Activated CD4-positive, alpha-beta T cell treated with anti-CD3 and anti-CD28 coated beads for 36 hours (primary cell): ENCODE results near the gene TRPV2. TPM values are rescaled to one million over a fixed set of nuclear protein-coding genes. Genes with fewer than 3 reads are reported as not detected.

Experiments
- ATAC-seq: fragments of 200-7000 bp; cut with Tn5 transposase; one replicate; pipeline ENCODE4 v1.10.0; 2021; ENCODE audit warnings: mild to moderate bottlenecking, moderate library complexity
- CTCF ChIA-PET: fragments of 350-600 bp; sonication (Branson Sonifier 250); formaldehyde crosslinking; loops from one replicate; lab custom pipeline; 2021; ENCODE audit warnings: antibody characterized with exemption; lab: Charles Lee
- POLR2A ChIA-PET: fragments of 350-600 bp; sonication (Branson Sonifier 250); formaldehyde crosslinking; loops from one replicate; lab custom pipeline; 2021; ENCODE audit warnings: antibody characterized with exemption, inconsistent platforms; lab: Charles Lee
- DNase-seq: peaks from one replicate; pipeline ENCODE4 v3.0.0-alpha.2; 2020
- H3K27ac Mint-ChIP-seq: one replicate; pipeline ENCODE4 v1.8.0; 2021; ENCODE audit warnings: mixed read lengths
- H3K27me3 Mint-ChIP-seq: one replicate; pipeline ENCODE4 v1.8.0; 2021; ENCODE audit warnings: mixed read lengths
- H3K36me3 Mint-ChIP-seq: one replicate; pipeline ENCODE4 v1.8.0; 2021; ENCODE audit warnings: low read depth, mixed read lengths
- H3K4me1 Mint-ChIP-seq: one replicate; pipeline ENCODE4 v1.8.0; 2021; ENCODE audit warnings: mixed read lengths
- H3K4me3 Mint-ChIP-seq: one replicate; pipeline ENCODE4 v1.8.0; 2021; ENCODE audit warnings: mild to moderate bottlenecking, moderate library complexity, mixed read lengths
- H3K9me3 Mint-ChIP-seq: one replicate; pipeline ENCODE4 v1.8.0; 2021; ENCODE audit warnings: low read depth, mixed read lengths
- intact Hi-C, 2 experiments: fragments of 100-400 bp; cut with DNase I in 1 of 2; cut with micrococcal nuclease in 1 of 2; formaldehyde crosslinking; loops; one replicate each; pipeline versions ENCODE4 v1.14.2 to v1.15.1; 2022 to 2024; cut with DNase I, micrococcal nuclease
- total RNA-seq, 2 experiments: library from RNA; stranded (reverse); gene quantifications; one replicate each; pipeline ENCODE4 v1.2.3, GENCODE V29; 2021

Gene TRPV2, protein sequence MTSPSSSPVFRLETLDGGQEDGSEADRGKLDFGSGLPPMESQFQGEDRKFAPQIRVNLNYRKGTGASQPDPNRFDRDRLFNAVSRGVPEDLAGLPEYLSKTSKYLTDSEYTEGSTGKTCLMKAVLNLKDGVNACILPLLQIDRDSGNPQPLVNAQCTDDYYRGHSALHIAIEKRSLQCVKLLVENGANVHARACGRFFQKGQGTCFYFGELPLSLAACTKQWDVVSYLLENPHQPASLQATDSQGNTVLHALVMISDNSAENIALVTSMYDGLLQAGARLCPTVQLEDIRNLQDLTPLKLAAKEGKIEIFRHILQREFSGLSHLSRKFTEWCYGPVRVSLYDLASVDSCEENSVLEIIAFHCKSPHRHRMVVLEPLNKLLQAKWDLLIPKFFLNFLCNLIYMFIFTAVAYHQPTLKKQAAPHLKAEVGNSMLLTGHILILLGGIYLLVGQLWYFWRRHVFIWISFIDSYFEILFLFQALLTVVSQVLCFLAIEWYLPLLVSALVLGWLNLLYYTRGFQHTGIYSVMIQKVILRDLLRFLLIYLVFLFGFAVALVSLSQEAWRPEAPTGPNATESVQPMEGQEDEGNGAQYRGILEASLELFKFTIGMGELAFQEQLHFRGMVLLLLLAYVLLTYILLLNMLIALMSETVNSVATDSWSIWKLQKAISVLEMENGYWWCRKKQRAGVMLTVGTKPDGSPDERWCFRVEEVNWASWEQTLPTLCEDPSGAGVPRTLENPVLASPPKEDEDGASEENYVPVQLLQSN
- total RNA-seq, result 10 to 100 TPM; 24.3 to 35.6 TPM

DNA sequence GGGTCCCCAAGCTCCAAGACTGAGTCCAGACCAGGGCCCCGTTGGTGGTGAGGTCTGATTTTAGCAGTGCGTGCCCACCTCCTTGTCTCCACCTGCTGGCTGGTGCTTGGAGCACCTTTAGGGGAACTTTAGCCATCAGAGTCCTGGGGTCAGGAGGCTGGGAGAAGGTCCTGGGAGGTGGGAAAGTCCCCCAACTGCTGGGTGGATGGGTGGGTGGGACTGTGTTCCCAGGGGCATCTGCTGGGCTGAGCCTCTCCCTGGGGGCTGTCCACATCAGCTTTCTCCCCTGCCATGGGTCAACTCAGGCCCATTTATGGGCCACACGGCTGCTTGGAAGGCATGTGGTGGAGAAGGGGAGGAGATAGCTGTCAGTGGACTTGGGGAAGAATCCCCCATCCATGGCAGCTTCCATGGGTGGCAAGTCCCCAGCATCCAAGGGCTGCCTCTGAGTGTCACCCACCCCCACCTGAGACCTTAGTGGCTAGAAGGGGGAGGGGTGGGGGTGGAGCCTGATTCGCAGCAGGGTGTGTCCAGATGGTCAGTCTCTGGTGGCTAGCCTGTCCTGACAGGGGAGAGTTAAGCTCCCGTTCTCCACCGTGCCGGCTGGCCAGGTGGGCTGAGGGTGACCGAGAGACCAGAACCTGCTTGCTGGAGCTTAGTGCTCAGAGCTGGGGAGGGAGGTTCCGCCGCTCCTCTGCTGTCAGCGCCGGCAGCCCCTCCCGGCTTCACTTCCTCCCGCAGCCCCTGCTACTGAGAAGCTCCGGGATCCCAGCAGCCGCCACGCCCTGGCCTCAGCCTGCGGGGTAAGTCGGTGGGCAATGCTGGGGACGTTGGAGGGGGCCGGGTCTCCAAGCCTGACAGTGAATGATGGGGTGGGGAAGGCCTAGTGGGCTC lies at the start of gene TRPV2:
Gene TRPV2, plus strand, starts transcription at position 541 of the 894 bp plus-strand sequence. CDS start 2,098 bp downstream, outside the sequence.
- H3K4me3 Mint-ChIP-seq, result peak within 1 kb of the TSS; percentile 100
- ChIA-PET CTCF (interaction anchor here (0.6 to 3.4 kb wide), 14 partner anchors 12 to 106 kb away, joined by 3 to 29 read pairs (median 4); no protein-coding TSS in a partner anchor), POLR2A (interaction anchor here (0.5 to 2.5 kb wide), 5 partner anchors 18 to 52 kb away, joined by 3 to 29 read pairs (median 9); partner anchors contain the start of gene UBB)
- H3K4me1 Mint-ChIP-seq, result peaks cover 46% of the 10 kb centered on the region
- H3K36me3 Mint-ChIP-seq, result peaks cover 28% of the 10 kb centered on the region
- DNase-seq (peak; percentile 72), ATAC-seq (peak; percentile 15)
- intact Hi-C loops, result loop anchor here (1.0 to 10.0 kb wide), 5 partner anchors 29 to 1547 kb away; partner anchors contain the start of gene ADORA2B (in 1 of the 2)
- no peaks in the 10 kb centered on the region for H3K27me3 Mint-ChIP-seq
- H3K27ac Mint-ChIP-seq, result peak within 1 kb of the TSS; percentile 99
- H3K9me3 Mint-ChIP-seq, result no peaks in the 10 kb centered on the region

DNA sequence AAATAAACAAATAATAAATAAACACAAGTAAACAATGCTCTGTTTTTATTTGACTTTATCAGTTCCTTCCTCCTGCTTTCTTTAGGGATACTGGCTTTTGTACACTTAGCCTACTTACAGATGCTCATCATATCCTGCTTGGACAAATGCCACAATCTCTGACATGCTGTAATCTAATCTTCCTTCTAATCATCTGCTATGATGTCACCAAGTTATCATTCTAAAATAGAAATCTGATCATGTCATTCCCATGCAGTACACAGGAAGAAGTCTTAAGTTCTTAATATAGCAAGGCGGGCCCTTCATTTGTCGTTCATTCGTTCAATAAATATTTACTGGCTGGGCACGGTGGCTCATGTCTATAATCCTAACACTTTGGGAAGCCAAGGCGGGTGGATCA lies 43.6 kb upstream of the TRPV2 start:
- no peaks in the 10 kb centered on the region for H3K27me3 Mint-ChIP-seq
- no peak overlapping the region for H3K4me3 Mint-ChIP-seq
- no peaks in the 10 kb centered on the region for H3K36me3 Mint-ChIP-seq
- ChIA-PET CTCF (interaction anchor here (4.2 kb wide), 1 partner anchor 8 kb away, joined by 24 read pairs; no protein-coding TSS in a partner anchor), POLR2A (no interaction called here)
- no peaks in the 10 kb centered on the region for H3K9me3 Mint-ChIP-seq
- ATAC-seq (no peak), DNase-seq (no peak)
- no peaks in the 10 kb centered on the region for H3K4me1 Mint-ChIP-seq
- intact Hi-C loops, result no loop called here
- H3K27ac Mint-ChIP-seq, result no peak overlapping the region

DNA sequence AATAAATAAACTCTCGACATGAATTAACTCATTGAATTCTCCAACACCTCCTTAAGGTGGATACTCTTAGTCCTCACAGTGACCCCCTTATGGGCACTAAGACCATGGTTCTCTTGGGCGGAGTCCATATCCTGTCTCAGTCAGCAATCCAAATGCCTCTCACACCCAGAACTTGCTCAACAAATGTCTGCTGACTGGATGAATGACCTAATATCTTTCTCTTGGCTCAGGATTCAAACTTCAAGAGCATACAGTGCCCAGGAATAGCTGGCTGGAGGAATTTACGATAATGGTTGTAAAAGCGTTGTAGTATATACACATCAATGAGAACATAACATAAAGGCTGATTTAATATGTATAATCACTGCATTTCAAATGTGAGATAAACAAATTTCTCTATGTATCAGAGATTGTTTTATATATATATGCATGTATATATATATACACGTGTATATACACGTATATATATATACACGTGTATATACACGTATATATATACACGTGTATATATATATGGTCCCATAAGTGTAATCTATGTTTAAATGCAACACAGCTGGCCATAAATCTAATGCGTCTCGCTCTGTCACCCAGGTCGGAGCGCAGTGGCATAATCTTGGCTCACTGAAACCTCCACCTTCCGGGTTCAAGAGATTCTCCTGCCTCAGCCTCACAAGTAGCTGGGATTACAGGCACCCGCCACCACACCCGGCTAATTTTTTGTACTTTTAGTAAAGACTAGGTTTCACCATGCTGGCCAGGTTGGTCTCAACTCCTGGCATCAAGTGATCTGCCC lies 41.0 kb upstream of the TRPV2 start:
- H3K9me3 Mint-ChIP-seq, result no peaks in the 10 kb centered on the region
- DNase-seq (no peak), ATAC-seq (no peak)
- ChIA-PET CTCF (interaction anchor here (0.7 to 4.2 kb wide), 3 partner anchors 10 to 210 kb away, joined by 3 to 24 read pairs (median 4); no protein-coding TSS in a partner anchor), POLR2A (interaction anchor here (0.6 kb wide), 1 partner anchor 8 kb away, joined by 3 read pairs; no protein-coding TSS in a partner anchor)
- no peaks in the 10 kb centered on the region for H3K4me1 Mint-ChIP-seq
- no peaks in the 10 kb centered on the region for H3K36me3 Mint-ChIP-seq
- H3K27me3 Mint-ChIP-seq, result no peaks in the 10 kb centered on the region
- no peak overlapping the region for H3K4me3 Mint-ChIP-seq
- intact Hi-C loops, result no loop called here
- no peak overlapping the region for H3K27ac Mint-ChIP-seq

DNA sequence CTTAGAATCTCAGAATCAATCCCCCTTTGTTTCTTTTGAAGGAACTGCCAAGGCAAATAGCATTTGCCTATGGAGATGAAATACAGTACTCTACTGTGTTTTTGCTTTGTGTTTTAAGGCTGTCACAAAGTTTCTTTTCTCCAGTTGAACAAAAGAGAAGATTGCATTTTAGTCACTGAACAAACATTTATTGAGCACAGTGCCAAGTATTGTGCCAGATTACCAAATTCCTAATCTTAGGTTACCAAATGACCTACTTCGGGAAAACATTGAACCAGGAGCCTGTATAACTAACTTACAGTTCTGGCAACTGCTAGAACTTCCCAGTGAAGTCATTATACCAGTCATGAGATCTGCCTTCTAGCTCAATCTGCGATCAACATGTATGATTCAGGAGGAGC lies 37.4 kb upstream of the TRPV2 start:
- intact Hi-C loops, result no loop called here
- no peak overlapping the region for H3K4me3 Mint-ChIP-seq
- H3K36me3 Mint-ChIP-seq, result peaks cover 18% of the 10 kb centered on the region
- DNase-seq (no peak), ATAC-seq (no peak)
- ChIA-PET CTCF (interaction anchor here (0.7 to 2.3 kb wide), 4 partner anchors 8 to 36 kb away, joined by 3 to 26 read pairs (median 5); partner anchors contain the start of gene CENPV), POLR2A (no interaction called here)
- no peaks in the 10 kb centered on the region for H3K27me3 Mint-ChIP-seq
- H3K9me3 Mint-ChIP-seq, result no peaks in the 10 kb centered on the region
- no peak overlapping the region for H3K27ac Mint-ChIP-seq
- H3K4me1 Mint-ChIP-seq, result peaks cover 17% of the 10 kb centered on the region

DNA sequence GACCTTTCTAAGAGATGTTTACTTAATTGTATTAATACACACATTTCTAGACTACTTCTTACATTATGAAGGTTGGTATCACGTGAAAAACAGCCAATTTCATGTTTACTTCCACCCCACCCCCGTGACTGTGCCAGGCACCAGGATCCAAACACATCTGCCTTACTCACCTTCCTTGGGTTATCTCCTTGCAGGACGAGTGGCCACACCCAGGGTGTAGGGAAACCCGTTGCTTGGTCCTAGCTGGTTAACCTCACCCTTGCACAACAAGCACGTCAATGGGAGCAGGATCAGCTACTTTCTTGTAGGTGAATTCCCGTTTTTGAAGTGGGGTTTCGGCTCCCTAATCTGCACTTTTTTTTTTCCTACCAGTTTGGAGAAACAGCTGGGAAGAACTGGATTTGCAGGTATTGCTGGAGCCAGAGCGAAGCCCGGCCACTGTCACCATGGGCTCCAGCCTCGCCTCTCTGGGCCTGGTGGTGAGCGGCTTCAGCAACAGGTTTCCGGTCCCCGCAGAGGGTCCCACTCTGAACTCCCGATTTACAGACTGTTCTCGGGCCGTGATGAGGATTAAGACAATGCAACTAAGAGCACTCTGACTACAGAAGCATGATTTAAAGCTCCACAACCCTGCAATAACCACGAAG lies 36.6 kb upstream of the TRPV2 start:
- CTCF ChIA-PET, result interaction anchor here (0.6 to 2.3 kb wide), 5 partner anchors 12 to 40 kb away, joined by 3 to 26 read pairs (median 3); partner anchors contain the start of gene CENPV
- H3K4me3 Mint-ChIP-seq, result no peak overlapping the region
- intact Hi-C loops, result no loop called here

DNA sequence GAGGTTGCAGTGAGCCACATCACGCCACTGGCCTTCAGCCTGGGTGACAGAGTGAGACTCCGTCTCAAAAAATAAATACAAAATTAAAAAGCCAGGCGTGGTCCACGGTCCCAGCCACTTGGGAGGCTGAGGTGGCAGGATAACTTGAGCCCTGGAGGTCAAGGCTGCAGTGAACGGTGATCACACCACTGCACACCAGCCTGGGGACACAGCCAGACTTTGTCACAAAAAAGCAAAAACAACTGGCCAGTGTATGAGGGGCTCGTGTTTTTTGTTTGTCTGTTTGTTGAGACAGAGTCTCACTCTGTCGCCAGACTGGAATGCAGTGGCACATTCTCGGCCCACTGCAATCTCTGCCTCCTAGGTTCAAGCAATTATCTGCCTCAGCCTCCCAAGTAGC lies 35.7 kb upstream of the TRPV2 start:
- Mint-ChIP-seq H3K27me3 (no peaks in the 10 kb centered on the region), H3K36me3 (peaks cover 33% of the 10 kb centered on the region), H3K4me1 (peaks cover 34% of the 10 kb centered on the region), H3K9me3 (no peaks in the 10 kb centered on the region), H3K27ac (no peak overlapping the region), H3K4me3 (peak overlapping the region; percentile 90)
- intact Hi-C loops, result loop anchor here (1.0 to 10.0 kb wide), 8 partner anchors 26 to 923 kb away; partner anchors contain the start of genes CENPV (in 1 of the 2), NT5M (in 1 of the 2), ZNF287 (in 1 of the 2) and ZNF624 (in 1 of the 2)
- CTCF ChIA-PET, result interaction anchor here (0.9 to 1.0 kb wide), 2 partner anchors 12 to 39 kb away, joined by 3 read pairs; no protein-coding TSS in a partner anchor
- DNase-seq (no peak), ATAC-seq (no peak)
- POLR2A ChIA-PET, result interaction anchor here (0.7 to 2.0 kb wide), 2 partner anchors 156 to 453 kb away, joined by 4 to 9 read pairs; no protein-coding TSS in a partner anchor

More for the DNA sequence above, 36.6 kb upstream of the TRPV2 start:
- Mint-ChIP-seq H3K36me3 (peaks cover 26% of the 10 kb centered on the region), H3K9me3 (no peaks in the 10 kb centered on the region), H3K27ac (no peak overlapping the region), H3K4me1 (peaks cover 25% of the 10 kb centered on the region), H3K27me3 (no peaks in the 10 kb centered on the region)
- DNase-seq, result no peak
- POLR2A ChIA-PET, result no interaction called here
- no peak for ATAC-seq

DNA sequence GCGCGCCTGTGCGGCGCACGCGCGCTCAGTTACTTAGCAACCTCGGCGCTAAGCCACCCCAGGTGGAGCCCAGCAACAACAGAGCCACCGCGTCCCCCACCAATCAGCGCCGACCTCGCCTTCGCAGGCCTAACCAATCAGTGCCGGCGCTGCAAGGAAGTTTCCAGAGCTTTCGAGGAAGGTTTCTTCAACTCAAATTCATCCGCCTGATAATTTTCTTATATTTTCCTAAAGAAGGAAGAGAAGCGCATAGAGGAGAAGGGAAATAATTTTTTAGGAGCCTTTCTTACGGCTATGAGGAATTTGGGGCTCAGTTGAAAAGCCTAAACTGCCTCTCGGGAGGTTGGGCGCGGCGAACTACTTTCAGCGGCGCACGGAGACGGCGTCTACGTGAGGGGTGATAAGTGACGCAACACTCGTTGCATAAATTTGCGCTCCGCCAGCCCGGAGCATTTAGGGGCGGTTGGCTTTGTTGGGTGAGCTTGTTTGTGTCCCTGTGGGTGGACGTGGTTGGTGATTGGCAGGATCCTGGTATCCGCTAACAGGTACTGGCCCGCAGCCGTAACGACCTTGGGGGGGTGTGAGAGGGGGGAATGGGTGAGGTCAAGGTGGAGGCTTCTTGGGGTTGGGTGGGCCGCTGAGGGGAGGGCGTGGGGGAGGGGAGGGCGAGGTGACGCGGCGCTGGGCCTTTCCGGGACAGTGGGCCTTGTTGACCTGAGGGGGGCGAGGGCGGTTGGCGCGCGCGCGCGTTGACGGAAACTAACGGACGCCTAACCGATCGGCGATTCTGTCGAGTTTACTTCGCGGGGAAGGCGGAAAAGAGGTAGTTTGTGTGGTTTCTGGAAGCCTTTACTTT lies 34.5 kb upstream of the TRPV2 start, which contains the start of gene UBB:
Gene UBB, plus strand, starts transcription at position 452 of the 856 bp plus-strand sequence. CDS start 817 bp downstream, outside the sequence.
- peaks cover 35% of the 10 kb centered on the region for H3K4me1 Mint-ChIP-seq
- peak within 1 kb of the TSS; percentile 90 for H3K4me3 Mint-ChIP-seq
- H3K27ac Mint-ChIP-seq, result peak within 1 kb of the TSS; percentile 98
- peak; percentile 98 for DNase-seq
- intact Hi-C loops, result loop anchor here (1.0 to 10.0 kb wide), 14 partner anchors 28 to 921 kb away; partner anchors contain the start of genes CENPV (in 1 of the 2), LRRC75A (in 1 of the 2), NCOR1 (in 1 of the 2) and NT5M (in 1 of the 2)
- H3K27me3 Mint-ChIP-seq, result no peaks in the 10 kb centered on the region
- CTCF ChIA-PET, result interaction anchor here (1.0 to 1.2 kb wide), 3 partner anchors 13 to 94 kb away, joined by 3 read pairs; no protein-coding TSS in a partner anchor
- POLR2A ChIA-PET, result interaction anchor here (0.6 to 2.2 kb wide), 13 partner anchors 16 to 454 kb away, joined by 3 to 25 read pairs (median 4); partner anchors contain the start of genes CENPV and TRPV2
- peaks cover 33% of the 10 kb centered on the region for H3K36me3 Mint-ChIP-seq
- ATAC-seq, result peak; percentile 97
- no peaks in the 10 kb centered on the region for H3K9me3 Mint-ChIP-seq

DNA sequence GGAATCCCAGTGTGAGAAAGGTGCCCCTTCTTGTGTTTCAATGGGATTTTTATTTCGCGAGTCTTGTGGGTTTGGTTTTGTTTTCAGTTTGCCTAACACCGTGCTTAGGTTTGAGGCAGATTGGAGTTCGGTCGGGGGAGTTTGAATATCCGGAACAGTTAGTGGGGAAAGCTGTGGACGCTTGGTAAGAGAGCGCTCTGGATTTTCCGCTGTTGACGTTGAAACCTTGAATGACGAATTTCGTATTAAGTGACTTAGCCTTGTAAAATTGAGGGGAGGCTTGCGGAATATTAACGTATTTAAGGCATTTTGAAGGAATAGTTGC lies 33.9 kb upstream of the TRPV2 start:
- H3K36me3 Mint-ChIP-seq, result peaks cover 33% of the 10 kb centered on the region
- H3K4me1 Mint-ChIP-seq, result peaks cover 37% of the 10 kb centered on the region
- ATAC-seq (peak; percentile 30), DNase-seq (no peak)
- intact Hi-C loops, result loop anchor here (1.0 to 10.0 kb wide), 10 partner anchors 35 to 921 kb away; partner anchors contain the start of genes LRRC75A (in 1 of the 2), NCOR1 (in 1 of the 2), NT5M (in 1 of the 2) and TTC19 (in 1 of the 2)
- peak overlapping the region; percentile 98 for H3K27ac Mint-ChIP-seq
- no peaks in the 10 kb centered on the region for H3K27me3 Mint-ChIP-seq
- ChIA-PET CTCF (interaction anchor here (1.0 to 1.2 kb wide), 2 partner anchors 18 to 95 kb away, joined by 3 read pairs; no protein-coding TSS in a partner anchor), POLR2A (interaction anchor here (0.8 to 2.2 kb wide), 6 partner anchors 18 to 154 kb away, joined by 3 to 25 read pairs (median 9); partner anchors contain the start of genes CENPV and TRPV2)
- H3K4me3 Mint-ChIP-seq, result peak overlapping the region; percentile 90
- H3K9me3 Mint-ChIP-seq, result no peaks in the 10 kb centered on the region
